Stimulated activated CD4-positive, alpha-beta T cell treated with anti-CD3 and anti-CD28 coated beads, Interleukin-1b, Interleukin-23, amount 100 ng/mL, for 1 hour (primary cell): ENCODE results near the gene TSPAN5.

ENCODE experiments used
- DNase-seq, 2 donors: peaks; one replicate each; pipeline ENCODE4 v3.0.0-alpha.2; 2020; ENCODE audit warnings: low read depth in 2 of 2

Gene TSPAN5

GRCh38 chr4:98617358-98618047, 40.9 kb downstream of the TSPAN5 start:
- no peak for DNase-seq

GRCh38 chr4:98615991-98616390, 42.4 kb downstream of the TSPAN5 start:
- DNase-seq, result no peak

- DNase-seq, result no peak
Measured at GRCh38 chr4:98614662-98615061, 43.7 kb downstream of the TSPAN5 start.

- no peak for DNase-seq
Measured at GRCh38 chr4:98614094-98614493, 44.3 kb downstream of the TSPAN5 start.

GRCh38 chr4:98613453-98614075, 44.8 kb downstream of the TSPAN5 start:
- no peak for DNase-seq

- DNase-seq, result no peak
Measured at GRCh38 chr4:98612318-98613250, 45.8 kb downstream of the TSPAN5 start.

GRCh38 chr4:98611677-98612317, 46.6 kb downstream of the TSPAN5 start:
- no peak for DNase-seq

- DNase-seq, result no peak
Measured at GRCh38 chr4:98610926-98611676, 47.3 kb downstream of the TSPAN5 start.

GRCh38 chr4:98610431-98610830, 48.0 kb downstream of the TSPAN5 start:
- DNase-seq, result no peak

- DNase-seq, result no peak
Measured at GRCh38 chr4:98609934-98610333, 48.5 kb downstream of the TSPAN5 start.

- DNase-seq, result no peak
Measured at GRCh38 chr4:98608356-98608755, 50.1 kb downstream of the TSPAN5 start.

- DNase-seq, result no peak
Measured at GRCh38 chr4:98606894-98607293, 51.5 kb downstream of the TSPAN5 start.

GRCh38 chr4:98605216-98605615, 53.2 kb downstream of the TSPAN5 start:
- no peak for DNase-seq

GRCh38 chr4:98604723-98605122, 53.7 kb downstream of the TSPAN5 start:
- DNase-seq, result no peak

GRCh38 chr4:98603683-98604521, 54.5 kb downstream of the TSPAN5 start:
- no peak for DNase-seq

- DNase-seq, result no peak
Measured at GRCh38 chr4:98602270-98602669, 56.1 kb downstream of the TSPAN5 start.

GRCh38 chr4:98601708-98602107, 56.7 kb downstream of the TSPAN5 start:
- DNase-seq, result no peak

- no peak for DNase-seq
Measured at GRCh38 chr4:98599617-98600205, 58.7 kb downstream of the TSPAN5 start.

- DNase-seq, result no peak
Measured at GRCh38 chr4:98586962-98587354, 71.5 kb downstream of the TSPAN5 start.
